Epidermal melanocyte (primary cell): ENCODE measurements around the gene WRAP73.

Experiments
- DNase-seq: peaks from one replicate; pipeline ENCODE4 v3.0.0; 2011; ENCODE audit warnings: low spot score; ENCODE audit not compliant: insufficient read length

WRAP73 gene

GRCh38 chr1:3650248-3651025 is 534 bp upstream of the WRAP73 start:
- DNase-seq: no peak

- no peak for DNase-seq
Measured at GRCh38 chr1:3646596-3646995, 3.3 kb downstream of the WRAP73 start.

GRCh38 chr1:3645666-3646355 is 4.1 kb downstream of the WRAP73 start:
- no peak for DNase-seq

GRCh38 chr1:3645247-3645646 is 4.7 kb downstream of the WRAP73 start:
- no peak for DNase-seq

GRCh38 chr1:3644273-3644672 is 5.6 kb downstream of the WRAP73 start:
- no peak for DNase-seq

GRCh38 chr1:3642919-3643675 is 6.8 kb downstream of the WRAP73 start:
- DNase-seq: no peak

GRCh38 chr1:3641816-3642215 is 8.1 kb downstream of the WRAP73 start:
- no peak for DNase-seq

GRCh38 chr1:3641046-3641760 is 8.7 kb downstream of the WRAP73 start:
- no peak for DNase-seq

GRCh38 chr1:3640121-3640837 is 9.6 kb downstream of the WRAP73 start:
- no peak for DNase-seq

GRCh38 chr1:3639397-3639911 is 10.4 kb downstream of the WRAP73 start:
- no peak for DNase-seq

- no peak for DNase-seq
Measured at GRCh38 chr1:3638676-3639075, 11.2 kb downstream of the WRAP73 start.

- DNase-seq: no peak
Measured at GRCh38 chr1:3638027-3638426, 11.9 kb downstream of the WRAP73 start.

- DNase-seq: no peak
Measured at GRCh38 chr1:3636531-3636930, 13.4 kb downstream of the WRAP73 start.

GRCh38 chr1:3636080-3636479 is 13.8 kb downstream of the WRAP73 start:
- no peak for DNase-seq

GRCh38 chr1:3634059-3634800 is 15.7 kb downstream of the WRAP73 start:
- DNase-seq: no peak

GRCh38 chr1:3633344-3634058 is 16.4 kb downstream of the WRAP73 start:
- no peak for DNase-seq

GRCh38 chr1:3632716-3633343 is 17.1 kb downstream of the WRAP73 start:
- DNase-seq: no peak

GRCh38 chr1:3632298-3632697 is 17.6 kb downstream of the WRAP73 start:
- no peak for DNase-seq
